Measurements from ENCODE around the gene LRRC72.
"Not testable (repeated sequence)": the region's sequence is repeated elsewhere in the genome, so short reads cannot be mapped to it uniquely, and the experiment has no call there.

LRRC72 gene

DNA sequence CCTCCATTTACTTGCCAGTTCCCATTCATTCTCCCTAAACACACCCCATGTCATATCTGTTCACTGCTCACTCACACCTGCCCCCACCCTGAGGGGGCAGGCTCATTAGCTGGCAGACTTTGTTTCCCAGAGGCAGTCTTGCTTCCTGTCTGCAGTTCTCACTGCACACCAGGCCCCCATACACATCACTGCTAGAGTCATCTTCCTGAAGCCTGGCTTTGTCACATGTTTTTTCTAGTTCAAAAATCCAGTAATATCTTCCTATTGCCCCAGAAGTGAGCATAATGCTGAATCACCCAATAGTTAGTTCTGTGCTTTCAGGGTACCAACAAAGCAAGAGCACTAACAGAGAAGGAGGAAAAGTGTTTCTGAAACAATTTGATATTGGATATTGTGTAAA lies 1.9 kb downstream of the LRRC72 start:
- H3K4me1 ChIP-seq (ENCODE audit: control insufficient read depth, insufficient read depth, low read length) = peaks cover 1% of the 10 kb centered on the region; the same call in 1 of the 2 replicates
- H3K36me3 ChIP-seq (ENCODE audit: control insufficient read depth, insufficient read depth, low read length) = no peaks in the 10 kb centered on the region
- H3K9me3 ChIP-seq (ENCODE audit: control insufficient read depth, insufficient read depth, low read length) = no peaks in the 10 kb centered on the region
- H3K27ac ChIP-seq (ENCODE audit: low read length) = no peak overlapping the region
- H3K4me3 ChIP-seq (ENCODE audit: low read length) = no peak overlapping the region
- no peaks in the 10 kb centered on the region for H3K27me3 ChIP-seq (ENCODE audit: control insufficient read depth, insufficient read depth, low read length)
- DNase-seq (ENCODE audit: low read depth, low spot score) = no peak

- Histone ChIP-seq H3K4me3 (ENCODE audit: low read length) (no peak overlapping the region), H3K27ac (ENCODE audit: low read length) (no peak overlapping the region), H3K27me3 (ENCODE audit: control insufficient read depth, insufficient read depth, low read length) (no peaks in the 10 kb centered on the region), H3K36me3 (ENCODE audit: control insufficient read depth, insufficient read depth, low read length) (no peaks in the 10 kb centered on the region), H3K4me1 (ENCODE audit: control insufficient read depth, insufficient read depth, low read length) (peaks cover 1% of the 10 kb centered on the region; the same call in 1 of the 2 replicates), H3K9me3 (ENCODE audit: control insufficient read depth, insufficient read depth, low read length) (no peaks in the 10 kb centered on the region)
- DNase-seq (ENCODE audit: low read depth, low spot score) = no peak
- WGBS (ENCODE audit: insufficient coverage, insufficient read length) = no CpG with 5 or more reads among the region's 1 CpG
These were observed 3.1 kb downstream of the LRRC72 start for GRCh38 chr7:16529697-16530096.

- Histone ChIP-seq H3K4me3 (ENCODE audit: low read length) (no peak overlapping the region), H3K27ac (ENCODE audit: low read length) (no peak overlapping the region), H3K4me1 (ENCODE audit: control insufficient read depth, insufficient read depth, low read length) (peaks cover 1% of the 10 kb centered on the region; the same call in 1 of the 2 replicates), H3K9me3 (ENCODE audit: control insufficient read depth, insufficient read depth, low read length) (no peaks in the 10 kb centered on the region), H3K27me3 (ENCODE audit: control insufficient read depth, insufficient read depth, low read length) (no peaks in the 10 kb centered on the region), H3K36me3 (ENCODE audit: control insufficient read depth, insufficient read depth, low read length) (no peaks in the 10 kb centered on the region)
- DNase-seq (ENCODE audit: low read depth, low spot score) = no peak
- no CpG with 5 or more reads among the region's 1 CpG for WGBS (ENCODE audit: insufficient coverage, insufficient read length)
These were observed 5.1 kb downstream of the LRRC72 start for GRCh38 chr7:16531707-16532106.

GRCh38 chr7:16532272-16532671 lies 5.6 kb downstream of the LRRC72 start:
- no peaks in the 10 kb centered on the region for H3K27me3 ChIP-seq (ENCODE audit: control insufficient read depth, insufficient read depth, low read length)
- H3K36me3 ChIP-seq (ENCODE audit: control insufficient read depth, insufficient read depth, low read length) = no peaks in the 10 kb centered on the region
- H3K4me3 ChIP-seq (ENCODE audit: low read length) = no peak overlapping the region
- no peak overlapping the region for H3K27ac ChIP-seq (ENCODE audit: low read length)
- peaks cover 1% of the 10 kb centered on the region; the same call in 1 of the 2 replicates for H3K4me1 ChIP-seq (ENCODE audit: control insufficient read depth, insufficient read depth, low read length)
- DNase-seq (ENCODE audit: low read depth, low spot score) = no peak
- H3K9me3 ChIP-seq (ENCODE audit: control insufficient read depth, insufficient read depth, low read length) = no peaks in the 10 kb centered on the region
- no CpG with 5 or more reads among the region's 1 CpG for WGBS (ENCODE audit: insufficient coverage, insufficient read length)

- Histone ChIP-seq H3K27me3 (ENCODE audit: control insufficient read depth, insufficient read depth, low read length) (no peaks in the 10 kb centered on the region), H3K9me3 (ENCODE audit: control insufficient read depth, insufficient read depth, low read length) (no peaks in the 10 kb centered on the region), H3K4me3 (ENCODE audit: low read length) (no peak overlapping the region), H3K4me1 (ENCODE audit: control insufficient read depth, insufficient read depth, low read length) (no peaks in the 10 kb centered on the region), H3K36me3 (ENCODE audit: control insufficient read depth, insufficient read depth, low read length) (no peaks in the 10 kb centered on the region), H3K27ac (ENCODE audit: low read length) (no peak overlapping the region)
- WGBS (ENCODE audit: insufficient coverage, insufficient read length) = no CpG with 5 or more reads among the region's 2 CpGs
- no peak for DNase-seq (ENCODE audit: low read depth, low spot score)
These were observed 8.9 kb downstream of the LRRC72 start for GRCh38 chr7:16535500-16535899.

- H3K27ac ChIP-seq (ENCODE audit: low read length); H3K9me3 ChIP-seq (ENCODE audit: control insufficient read depth, insufficient read depth, low read length); H3K36me3 ChIP-seq (ENCODE audit: control insufficient read depth, insufficient read depth, low read length); H3K4me3 ChIP-seq (ENCODE audit: low read length); DNase-seq (ENCODE audit: low read depth, low spot score); H3K4me1 ChIP-seq (ENCODE audit: control insufficient read depth, insufficient read depth, low read length); H3K27me3 ChIP-seq (ENCODE audit: control insufficient read depth, insufficient read depth, low read length): not testable (repeated sequence)
- no CpG with 5 or more reads among the region's 2 CpGs for WGBS (ENCODE audit: insufficient coverage, insufficient read length)
These were observed 13.9 kb downstream of the LRRC72 start for GRCh38 chr7:16540559-16540958.

DNA sequence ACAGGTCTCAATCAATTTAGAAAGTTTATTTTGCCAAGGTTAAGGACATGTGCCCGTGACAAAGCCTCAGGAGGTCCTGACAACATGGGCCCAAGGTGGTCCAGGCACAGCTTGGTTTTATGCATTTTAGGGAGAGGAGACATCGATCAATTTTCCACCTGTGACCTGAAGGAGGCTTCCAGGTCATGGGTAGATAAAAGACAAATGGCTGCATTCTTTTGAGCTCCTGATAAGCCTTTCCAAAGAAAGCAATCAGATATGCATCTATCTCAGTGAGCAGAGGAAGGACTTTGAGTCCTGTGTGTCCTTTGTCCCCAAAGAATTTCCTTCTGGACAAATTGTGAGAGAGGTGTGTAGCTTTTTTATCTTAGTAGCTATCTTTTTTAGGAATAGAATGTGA lies 15.8 kb downstream of the LRRC72 start:
- WGBS (ENCODE audit: insufficient coverage, insufficient read length) = no CpG with 5 or more reads among the region's 2 CpGs
- no peak for DNase-seq (ENCODE audit: low read depth, low spot score)
- no peaks in the 10 kb centered on the region for H3K9me3 ChIP-seq (ENCODE audit: control insufficient read depth, insufficient read depth, low read length)
- H3K27ac ChIP-seq (ENCODE audit: low read length) = no peak overlapping the region
- no peaks in the 10 kb centered on the region for H3K27me3 ChIP-seq (ENCODE audit: control insufficient read depth, insufficient read depth, low read length)
- H3K36me3 ChIP-seq (ENCODE audit: control insufficient read depth, insufficient read depth, low read length) = no peaks in the 10 kb centered on the region
- no peaks in the 10 kb centered on the region for H3K4me1 ChIP-seq (ENCODE audit: control insufficient read depth, insufficient read depth, low read length)
- H3K4me3 ChIP-seq (ENCODE audit: low read length) = no peak overlapping the region

DNA sequence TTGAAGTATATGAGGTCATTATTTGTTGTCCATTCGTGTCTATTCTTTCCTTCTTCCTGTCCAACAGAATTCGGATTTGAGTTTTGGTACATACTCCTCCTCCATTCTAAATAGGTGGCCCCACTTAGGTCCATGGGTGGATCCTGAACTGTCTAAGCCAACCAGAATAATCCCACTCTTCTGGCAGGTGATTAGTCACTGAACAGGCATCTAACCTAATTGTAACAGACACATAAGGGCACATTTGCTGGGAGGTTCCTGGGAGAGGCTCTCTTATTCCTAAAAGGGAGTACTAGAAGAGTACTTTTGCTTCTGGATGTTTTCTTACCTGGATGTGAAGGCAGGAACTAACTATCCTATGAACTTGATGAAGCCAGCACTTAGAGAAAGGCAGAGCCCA lies 16.8 kb downstream of the LRRC72 start:
- no peaks in the 10 kb centered on the region for H3K27me3 ChIP-seq (ENCODE audit: control insufficient read depth, insufficient read depth, low read length)
- DNase-seq (ENCODE audit: low read depth, low spot score) = no peak
- H3K4me3 ChIP-seq (ENCODE audit: low read length) = no peak overlapping the region
- H3K4me1 ChIP-seq (ENCODE audit: control insufficient read depth, insufficient read depth, low read length) = no peaks in the 10 kb centered on the region
- no peaks in the 10 kb centered on the region for H3K9me3 ChIP-seq (ENCODE audit: control insufficient read depth, insufficient read depth, low read length)
- WGBS (ENCODE audit: insufficient coverage, insufficient read length) = no CpG with 5 or more reads among the region's 2 CpGs
- no peak overlapping the region for H3K27ac ChIP-seq (ENCODE audit: low read length)
- H3K36me3 ChIP-seq (ENCODE audit: control insufficient read depth, insufficient read depth, low read length) = no peaks in the 10 kb centered on the region

DNA sequence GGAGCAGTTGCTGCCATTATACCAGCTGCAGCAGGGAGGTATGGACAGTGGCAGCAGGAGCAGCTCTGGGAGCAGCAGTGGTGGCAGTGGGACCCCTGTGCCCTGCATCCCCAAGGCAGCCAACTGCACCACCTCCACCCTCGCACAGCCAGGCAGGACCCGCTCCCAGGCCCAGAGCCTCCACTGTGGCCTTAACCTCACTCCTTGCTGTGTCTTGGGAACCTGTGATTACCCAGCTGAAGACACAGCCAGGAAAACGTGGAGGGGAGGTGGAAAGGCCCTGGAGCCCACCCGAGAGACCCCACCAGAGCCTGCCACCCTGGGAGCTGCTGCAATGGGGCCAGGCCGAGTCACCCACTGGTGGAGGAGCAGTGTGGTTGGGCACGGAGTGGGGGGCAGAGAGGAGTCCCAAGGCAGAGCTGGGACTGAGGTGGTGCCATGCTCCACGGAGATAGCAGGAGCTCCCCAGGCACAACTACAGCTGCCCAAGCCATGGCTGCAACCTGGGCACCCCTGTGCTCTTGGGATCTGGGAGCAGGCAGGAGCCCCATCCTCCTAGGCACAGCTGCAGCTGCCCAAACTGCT lies 20.4 kb downstream of the LRRC72 start:
- H3K36me3 ChIP-seq (ENCODE audit: control insufficient read depth, insufficient read depth, low read length) = no peaks in the 10 kb centered on the region
- H3K4me3 ChIP-seq (ENCODE audit: low read length) = no peak overlapping the region
- H3K9me3 ChIP-seq (ENCODE audit: control insufficient read depth, insufficient read depth, low read length) = no peaks in the 10 kb centered on the region
- H3K27ac ChIP-seq (ENCODE audit: low read length) = no peak overlapping the region
- H3K27me3 ChIP-seq (ENCODE audit: control insufficient read depth, insufficient read depth, low read length) = no peaks in the 10 kb centered on the region
- WGBS (ENCODE audit: insufficient coverage, insufficient read length) = no CpG with 5 or more reads among the region's 7 CpGs
- H3K4me1 ChIP-seq (ENCODE audit: control insufficient read depth, insufficient read depth, low read length) = no peaks in the 10 kb centered on the region
- DNase-seq (ENCODE audit: low read depth, low spot score) = no peak

GRCh38 chr7:16548428-16548827 lies 21.8 kb downstream of the LRRC72 start:
- no peak for DNase-seq (ENCODE audit: low read depth, low spot score)
- H3K27me3 ChIP-seq (ENCODE audit: control insufficient read depth, insufficient read depth, low read length) = no peaks in the 10 kb centered on the region
- H3K4me3 ChIP-seq (ENCODE audit: low read length) = no peak overlapping the region
- no CpG with 5 or more reads among the region's 2 CpGs for WGBS (ENCODE audit: insufficient coverage, insufficient read length)
- no peak overlapping the region for H3K27ac ChIP-seq (ENCODE audit: low read length)
- no peaks in the 10 kb centered on the region for H3K4me1 ChIP-seq (ENCODE audit: control insufficient read depth, insufficient read depth, low read length)
- H3K9me3 ChIP-seq (ENCODE audit: control insufficient read depth, insufficient read depth, low read length) = no peaks in the 10 kb centered on the region
- no peaks in the 10 kb centered on the region for H3K36me3 ChIP-seq (ENCODE audit: control insufficient read depth, insufficient read depth, low read length)

- Histone ChIP-seq H3K27me3 (ENCODE audit: control insufficient read depth, insufficient read depth, low read length) (no peaks in the 10 kb centered on the region), H3K9me3 (ENCODE audit: control insufficient read depth, insufficient read depth, low read length) (no peaks in the 10 kb centered on the region), H3K4me1 (ENCODE audit: control insufficient read depth, insufficient read depth, low read length) (no peaks in the 10 kb centered on the region), H3K36me3 (ENCODE audit: control insufficient read depth, insufficient read depth, low read length) (no peaks in the 10 kb centered on the region), H3K4me3 (ENCODE audit: low read length) (no peak overlapping the region), H3K27ac (ENCODE audit: low read length) (no peak overlapping the region)
- no peak for DNase-seq (ENCODE audit: low read depth, low spot score)
- no CpG with 5 or more reads among the region's 1 CpG for WGBS (ENCODE audit: insufficient coverage, insufficient read length)
These were observed 24.0 kb downstream of the LRRC72 start for GRCh38 chr7:16550671-16551070.
